Activated CD4-positive, alpha-beta T cell treated with anti-CD3 and anti-CD28 coated beads, Interleukin-2, amount 10 ng/mL, durations not matched to agents 7 days and 5 days (primary cell): ENCODE measurements around the gene NRP1. TPM values are rescaled to one million over a fixed set of nuclear protein-coding genes. Genes with fewer than 3 reads are reported as not detected.

ENCODE experiments used
- CTCF ChIA-PET: fragments of 350-600 bp; sonication (Branson Sonifier 250); formaldehyde crosslinking; loops from one replicate; lab custom pipeline; 2021; ENCODE audit warnings: antibody characterized with exemption; lab: Charles Lee
- POLR2A ChIA-PET: fragments of 350-600 bp; sonication (Branson Sonifier 250); formaldehyde crosslinking; loops from one replicate; lab custom pipeline; 2021; ENCODE audit warnings: antibody characterized with exemption; lab: Charles Lee
- DNase-seq: peaks from one replicate; pipeline ENCODE4 v3.0.0-alpha.2; 2020
- H3K27ac Mint-ChIP-seq: one replicate; pipeline ENCODE4 v1.8.0; 2021; ENCODE audit warnings: mild to moderate bottlenecking, moderate library complexity, mixed read lengths
- H3K27me3 Mint-ChIP-seq: one replicate; pipeline ENCODE4 v1.8.0; 2021; ENCODE audit warnings: mixed read lengths
- H3K36me3 Mint-ChIP-seq: one replicate; pipeline ENCODE4 v1.8.0; 2021; ENCODE audit warnings: low read depth, mixed read lengths
- H3K4me1 Mint-ChIP-seq: one replicate; pipeline ENCODE4 v1.8.0; 2021; ENCODE audit warnings: mixed read lengths
- H3K4me3 Mint-ChIP-seq: one replicate; pipeline ENCODE4 v1.8.0; 2021; ENCODE audit warnings: mild to moderate bottlenecking, moderate library complexity, mixed read lengths
- H3K9me3 Mint-ChIP-seq: one replicate; pipeline ENCODE4 v1.8.0; 2021; ENCODE audit warnings: mixed read lengths
- total RNA-seq, 2 experiments: library from RNA; stranded (reverse); gene quantifications; one replicate each; pipeline ENCODE4 v1.2.3, GENCODE V29; 2021

Gene NRP1
- total RNA-seq, 2 experiments from 2014 or later, result 0.40 TPM

DNA sequence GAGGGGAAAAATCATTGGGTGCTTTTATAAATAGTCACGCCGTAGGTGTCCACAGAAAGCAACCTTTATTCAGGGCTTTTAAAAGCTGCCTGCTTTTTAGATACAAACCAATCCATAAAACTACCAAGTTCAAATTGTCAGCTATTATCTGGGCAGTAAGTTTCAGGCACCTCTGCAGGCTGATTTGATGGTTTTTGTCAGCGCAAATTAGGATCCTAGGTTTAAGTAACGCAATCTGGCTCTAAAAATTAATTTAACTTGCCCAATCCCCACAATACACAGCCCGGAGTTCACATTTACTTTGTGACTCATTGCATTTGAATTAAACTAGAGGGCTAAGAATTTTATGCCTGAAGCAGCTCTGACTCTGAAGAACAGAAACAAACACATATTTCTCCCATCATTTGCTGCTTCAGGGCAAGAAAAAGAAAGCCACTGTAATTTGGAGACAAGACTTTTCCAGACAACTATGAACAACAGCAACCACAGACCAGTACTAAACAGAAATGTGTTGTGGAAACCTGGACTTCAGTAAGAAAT is 43.3 kb downstream of the NRP1 start:
- Mint-ChIP-seq H3K4me3 (no peak overlapping the region), H3K36me3 (no peaks in the 10 kb centered on the region), H3K4me1 (no peaks in the 10 kb centered on the region), H3K27me3 (peaks cover 9% of the 10 kb centered on the region), H3K9me3 (no peaks in the 10 kb centered on the region), H3K27ac (no peak overlapping the region)
- ChIA-PET POLR2A (no interaction called here), CTCF (no interaction called here)
- no peak for DNase-seq

DNA sequence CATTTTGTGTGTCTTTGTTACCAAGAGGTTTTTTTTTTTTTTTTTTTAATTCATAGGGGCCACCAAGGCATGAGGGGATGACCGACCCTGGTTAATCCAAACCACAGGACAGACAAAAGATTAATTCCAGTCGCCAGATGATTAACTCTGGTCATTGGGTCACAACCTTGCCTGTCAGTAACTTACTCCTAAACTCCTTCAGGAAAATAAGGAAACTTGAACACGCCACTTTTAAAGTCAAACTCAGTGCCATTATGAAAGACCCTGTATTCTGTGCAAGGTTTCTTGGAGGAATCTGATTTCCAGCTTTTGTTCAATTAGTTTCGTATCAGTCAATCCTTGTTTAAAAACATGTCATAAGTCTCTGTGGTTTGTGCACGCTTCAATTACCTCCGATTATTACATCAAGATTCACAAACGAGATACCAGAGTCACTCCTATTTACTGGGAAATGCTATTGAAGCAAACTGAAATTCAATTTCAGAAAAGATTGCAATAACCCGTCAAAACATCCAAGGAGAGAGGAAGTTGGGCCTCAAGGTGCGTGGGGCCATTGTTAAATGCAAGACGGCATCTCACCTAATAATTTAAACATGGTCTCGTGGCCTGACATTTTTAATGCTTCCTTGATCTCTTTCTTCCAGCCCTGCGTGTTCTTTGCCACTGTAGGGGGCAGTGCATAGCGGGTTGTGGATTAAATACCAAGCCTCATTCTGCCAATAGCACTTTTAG is 44.0 kb downstream of the NRP1 start:
- H3K27me3 Mint-ChIP-seq, result peaks cover 12% of the 10 kb centered on the region
- H3K36me3 Mint-ChIP-seq, result no peaks in the 10 kb centered on the region
- ChIA-PET CTCF (no interaction called here), POLR2A (no interaction called here)
- no peaks in the 10 kb centered on the region for H3K4me1 Mint-ChIP-seq
- H3K4me3 Mint-ChIP-seq, result no peak overlapping the region
- no peak overlapping the region for H3K27ac Mint-ChIP-seq
- no peaks in the 10 kb centered on the region for H3K9me3 Mint-ChIP-seq
- no peak for DNase-seq

DNA sequence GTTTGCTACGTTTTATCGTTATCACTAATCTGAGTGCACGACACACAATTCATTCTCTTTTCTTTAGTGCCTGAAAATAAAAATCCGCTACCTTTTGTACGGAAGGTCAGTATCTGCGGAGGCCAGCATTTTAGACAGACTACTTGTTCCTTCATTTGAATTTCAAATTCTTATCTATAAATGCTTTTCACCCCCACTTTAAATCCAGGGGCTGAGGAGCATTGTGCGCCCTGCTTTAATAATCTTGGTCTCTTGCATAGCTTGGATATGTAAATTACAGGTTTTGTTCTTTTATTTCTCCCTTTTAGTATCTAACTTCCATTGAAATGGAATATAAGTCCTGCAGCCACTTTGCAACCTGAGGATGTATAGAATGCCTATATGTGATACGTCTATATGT is 44.7 kb downstream of the NRP1 start:
- ChIA-PET POLR2A (no interaction called here), CTCF (no interaction called here)
- DNase-seq, result no peak
- Mint-ChIP-seq H3K4me1 (no peaks in the 10 kb centered on the region), H3K36me3 (no peaks in the 10 kb centered on the region), H3K27ac (no peak overlapping the region), H3K4me3 (no peak overlapping the region), H3K9me3 (no peaks in the 10 kb centered on the region), H3K27me3 (peaks cover 14% of the 10 kb centered on the region)

DNA sequence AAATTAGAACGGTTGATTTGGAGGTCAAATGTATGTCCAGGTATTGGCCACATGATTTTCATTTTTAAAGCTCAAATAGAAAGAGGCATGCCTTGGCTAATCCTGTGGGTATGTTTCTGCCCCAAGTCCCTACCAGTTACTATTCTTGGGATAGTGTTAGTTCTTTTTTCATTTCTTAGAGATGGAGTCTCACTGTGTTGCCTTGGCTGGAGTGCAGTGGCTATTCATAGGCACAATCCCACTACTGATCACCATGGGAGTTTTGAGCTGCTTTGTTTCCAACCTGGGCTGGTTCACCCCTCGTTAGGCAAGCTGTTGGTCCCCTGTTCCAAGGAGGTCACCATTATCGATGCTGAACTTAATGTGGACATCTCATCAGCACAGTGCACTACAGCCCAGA is 46.3 kb downstream of the NRP1 start:
- Mint-ChIP-seq H3K4me1 (no peaks in the 10 kb centered on the region), H3K36me3 (no peaks in the 10 kb centered on the region), H3K4me3 (no peak overlapping the region), H3K27me3 (peaks cover 22% of the 10 kb centered on the region), H3K9me3 (no peaks in the 10 kb centered on the region), H3K27ac (no peak overlapping the region)
- CTCF ChIA-PET, result interaction anchor here (0.6 to 1.5 kb wide), 2 partner anchors 12 to 39 kb away, joined by 3 to 5 read pairs; no protein-coding TSS in a partner anchor
- POLR2A ChIA-PET, result no interaction called here
- no peak for DNase-seq

DNA sequence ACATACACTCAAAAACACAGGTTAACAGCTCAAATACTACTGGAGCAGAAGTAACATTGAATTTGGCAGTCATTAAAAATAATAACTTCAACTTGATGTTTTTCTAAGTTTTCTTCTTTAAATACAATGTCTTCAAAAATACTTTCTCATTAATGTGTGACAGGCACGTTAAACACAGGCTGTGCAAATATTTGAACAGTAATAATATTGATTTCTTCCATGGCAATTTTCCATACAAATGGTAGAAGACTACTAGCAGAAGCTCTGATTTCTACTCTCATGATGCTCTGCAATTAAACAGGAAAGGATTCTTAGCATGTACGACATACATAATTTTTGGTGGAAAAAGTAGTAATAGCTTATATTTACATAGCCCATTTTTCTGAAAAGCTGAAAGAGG is 47.4 kb downstream of the NRP1 start:
- POLR2A ChIA-PET, result no interaction called here
- Mint-ChIP-seq H3K36me3 (no peaks in the 10 kb centered on the region), H3K4me3 (no peak overlapping the region), H3K27ac (no peak overlapping the region), H3K9me3 (no peaks in the 10 kb centered on the region), H3K27me3 (peaks cover 22% of the 10 kb centered on the region), H3K4me1 (no peaks in the 10 kb centered on the region)
- DNase-seq, result no peak
- CTCF ChIA-PET, result interaction anchor here (1.5 kb wide), 1 partner anchor 13 kb away, joined by 5 read pairs; no protein-coding TSS in a partner anchor

DNA sequence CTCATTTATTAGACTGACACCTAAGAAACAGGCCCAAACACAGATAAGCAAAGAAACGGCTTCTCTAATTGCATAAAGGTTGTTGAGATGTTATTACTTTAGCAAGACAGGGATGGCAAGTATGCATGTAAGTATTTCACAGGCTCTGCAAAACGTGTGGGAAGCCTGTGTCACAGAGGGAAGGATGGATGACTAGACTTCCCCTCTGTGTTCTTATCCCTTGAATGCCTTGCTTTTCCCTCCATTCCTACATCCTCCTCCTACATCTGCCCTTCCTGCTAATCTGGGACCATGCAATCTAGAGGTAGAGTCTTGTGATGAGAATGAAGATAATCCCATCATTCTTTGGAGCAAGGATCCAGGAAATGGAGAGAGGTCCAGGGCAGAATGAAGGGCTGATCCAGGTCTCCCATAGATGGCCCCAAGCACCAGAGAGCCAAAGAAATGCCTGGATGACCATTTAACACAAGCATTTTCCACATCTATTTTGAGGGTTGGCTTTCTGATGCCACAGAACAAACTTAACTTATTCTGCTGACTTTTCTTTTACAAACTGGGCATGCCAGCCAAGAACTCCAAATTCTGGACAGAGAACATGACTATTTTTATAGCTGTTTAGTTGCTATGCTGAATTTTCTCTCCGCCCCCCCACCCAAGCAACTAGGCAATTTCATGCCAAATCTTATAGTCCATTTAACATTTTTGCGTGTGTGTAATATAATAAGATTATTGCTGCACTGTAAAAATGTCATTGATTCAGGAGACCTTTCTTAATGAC is 48.1 kb downstream of the NRP1 start:
- CTCF ChIA-PET, result no interaction called here
- H3K27ac Mint-ChIP-seq, result no peak overlapping the region
- no peak for DNase-seq
- no peaks in the 10 kb centered on the region for H3K36me3 Mint-ChIP-seq
- no peaks in the 10 kb centered on the region for H3K4me1 Mint-ChIP-seq
- H3K27me3 Mint-ChIP-seq, result peaks cover 26% of the 10 kb centered on the region
- no peaks in the 10 kb centered on the region for H3K9me3 Mint-ChIP-seq
- POLR2A ChIA-PET, result no interaction called here
- H3K4me3 Mint-ChIP-seq, result no peak overlapping the region

DNA sequence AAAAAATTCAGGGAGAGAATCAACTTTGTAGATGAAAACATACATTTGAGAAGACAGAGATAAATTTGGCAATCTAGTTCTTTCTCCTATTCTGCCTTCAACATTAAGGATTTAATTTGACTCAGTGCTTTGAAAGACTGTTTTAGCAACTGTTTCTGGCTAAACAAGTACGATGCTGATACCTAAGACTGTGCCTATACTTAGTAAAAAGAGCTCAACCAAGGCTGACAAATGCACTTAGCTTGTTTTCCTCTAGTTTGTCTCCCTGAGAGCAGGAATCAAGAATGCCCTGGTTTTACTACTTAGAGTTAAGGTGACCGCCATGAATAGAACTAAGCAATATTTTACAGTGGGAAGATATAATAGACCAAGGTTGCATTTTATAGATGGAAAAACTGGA is 49.5 kb downstream of the NRP1 start:
- H3K27ac Mint-ChIP-seq, result no peak overlapping the region
- H3K27me3 Mint-ChIP-seq, result peaks cover 26% of the 10 kb centered on the region
- no peaks in the 10 kb centered on the region for H3K9me3 Mint-ChIP-seq
- ChIA-PET CTCF (no interaction called here), POLR2A (no interaction called here)
- no peak overlapping the region for H3K4me3 Mint-ChIP-seq
- DNase-seq, result no peak
- no peaks in the 10 kb centered on the region for H3K4me1 Mint-ChIP-seq
- no peaks in the 10 kb centered on the region for H3K36me3 Mint-ChIP-seq

DNA sequence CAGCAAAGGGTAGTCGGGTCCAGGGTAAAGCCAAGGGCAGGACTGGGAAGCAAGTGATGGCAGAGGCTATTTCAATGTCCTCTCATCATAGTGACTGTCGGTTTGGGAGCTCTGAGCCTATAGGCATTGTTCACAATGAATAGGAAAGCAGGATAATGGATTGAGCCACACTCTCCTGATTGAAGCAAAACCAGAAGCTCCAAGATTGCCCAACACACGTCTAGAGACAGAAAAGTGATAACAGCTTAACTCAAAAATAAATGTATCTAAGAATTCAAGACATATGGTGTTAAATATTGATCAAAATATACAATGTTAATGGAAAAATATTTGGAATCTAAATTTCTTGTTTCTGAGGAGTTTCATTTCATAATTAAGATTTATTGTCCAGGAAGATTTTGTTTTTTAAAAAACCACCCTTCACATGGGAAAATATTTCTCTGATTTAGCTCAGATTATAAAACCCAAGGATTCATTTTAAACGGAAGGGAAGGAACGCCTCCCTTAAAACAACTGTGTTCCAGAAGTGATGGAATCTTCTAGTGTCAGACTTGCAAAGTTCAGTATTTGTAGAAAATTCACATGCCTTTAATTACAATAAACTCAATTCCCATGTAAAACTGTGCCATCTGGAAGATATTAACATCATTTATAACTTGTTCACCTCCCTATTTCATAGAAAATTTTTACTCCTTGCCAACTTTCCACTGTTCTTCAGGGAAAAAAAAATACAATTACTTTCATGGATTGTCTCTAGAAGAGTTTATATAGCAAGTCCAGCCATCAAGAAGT is 54.5 kb downstream of the NRP1 start:
- Mint-ChIP-seq H3K4me3 (no peak overlapping the region), H3K27ac (no peak overlapping the region), H3K27me3 (peaks cover 18% of the 10 kb centered on the region), H3K9me3 (no peaks in the 10 kb centered on the region), H3K36me3 (no peaks in the 10 kb centered on the region), H3K4me1 (no peaks in the 10 kb centered on the region)
- POLR2A ChIA-PET, result no interaction called here
- no peak for DNase-seq
- CTCF ChIA-PET, result no interaction called here

DNA sequence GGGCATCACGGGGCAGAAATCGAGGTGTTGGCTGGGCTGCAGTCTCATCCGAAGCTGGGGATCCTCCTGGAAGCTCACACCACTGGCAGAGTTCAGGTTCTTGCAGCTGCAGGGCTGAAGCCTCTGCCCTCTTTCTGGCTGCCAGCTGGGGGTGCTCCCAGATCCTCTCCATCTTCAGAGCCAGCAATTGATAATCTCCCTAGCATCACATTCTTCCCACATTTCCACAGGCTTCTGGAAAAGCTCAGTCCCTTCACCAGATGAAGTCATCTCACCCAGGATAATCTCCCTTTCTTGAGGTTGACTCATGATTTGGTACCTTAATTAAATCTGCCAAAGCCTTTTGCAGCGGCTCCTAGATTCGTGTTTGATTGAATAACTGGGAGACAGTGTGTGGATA is 55.2 kb downstream of the NRP1 start:
- H3K4me3 Mint-ChIP-seq, result no peak overlapping the region
- POLR2A ChIA-PET, result no interaction called here
- no peaks in the 10 kb centered on the region for H3K36me3 Mint-ChIP-seq
- no peaks in the 10 kb centered on the region for H3K9me3 Mint-ChIP-seq
- H3K4me1 Mint-ChIP-seq, result no peaks in the 10 kb centered on the region
- H3K27ac Mint-ChIP-seq, result no peak overlapping the region
- peaks cover 17% of the 10 kb centered on the region for H3K27me3 Mint-ChIP-seq
- no peak for DNase-seq
- CTCF ChIA-PET, result interaction anchor here (0.9 to 1.1 kb wide), 2 partner anchors 26 to 65 kb away, joined by 3 read pairs; no protein-coding TSS in a partner anchor

DNA sequence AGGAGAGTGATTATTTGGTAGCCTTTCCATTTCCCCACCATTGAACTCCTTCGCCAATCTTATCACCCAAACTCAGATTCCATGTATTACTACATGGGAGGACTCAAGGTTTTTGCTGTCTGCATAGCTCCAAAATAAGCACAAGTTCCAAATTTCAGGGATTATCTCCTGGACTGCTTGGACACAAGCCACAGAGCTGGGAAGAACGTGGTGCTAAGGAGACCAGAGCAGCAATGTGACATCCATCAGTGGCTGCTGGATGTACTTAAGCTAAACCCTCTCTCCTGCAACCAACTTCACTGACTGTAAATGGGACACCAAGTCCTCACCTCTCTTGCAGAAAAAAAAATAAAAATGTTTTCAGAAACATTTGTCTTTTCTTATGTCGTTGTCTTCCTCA is 56.3 kb downstream of the NRP1 start:
- no peaks in the 10 kb centered on the region for H3K36me3 Mint-ChIP-seq
- no peak overlapping the region for H3K27ac Mint-ChIP-seq
- DNase-seq, result no peak
- H3K4me3 Mint-ChIP-seq, result no peak overlapping the region
- no peaks in the 10 kb centered on the region for H3K9me3 Mint-ChIP-seq
- CTCF ChIA-PET, result interaction anchor here (1.1 kb wide), 1 partner anchor 66 kb away, joined by 3 read pairs; no protein-coding TSS in a partner anchor
- POLR2A ChIA-PET, result no interaction called here
- H3K27me3 Mint-ChIP-seq, result peaks cover 10% of the 10 kb centered on the region
- no peaks in the 10 kb centered on the region for H3K4me1 Mint-ChIP-seq

DNA sequence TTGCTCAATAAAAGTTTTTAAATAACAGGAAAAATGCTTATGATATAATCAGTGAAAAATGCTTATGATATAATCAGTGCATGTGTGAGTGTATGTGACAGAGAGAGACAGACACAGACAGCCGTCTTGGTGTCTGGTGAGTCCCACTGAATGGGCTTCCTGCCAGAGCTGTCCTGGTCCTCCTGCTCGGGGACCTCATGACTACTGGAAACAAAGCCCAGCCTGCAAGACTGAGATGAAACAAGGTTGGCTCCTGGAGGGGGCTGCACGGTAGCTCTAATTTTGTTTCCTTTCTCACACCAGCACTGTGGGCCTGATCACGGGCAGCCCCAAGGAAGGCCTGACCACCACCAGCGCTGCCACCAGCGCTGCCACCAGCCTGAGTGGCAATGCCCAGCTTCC is 57.3 kb downstream of the NRP1 start:
- H3K36me3 Mint-ChIP-seq, result no peaks in the 10 kb centered on the region
- no peak for DNase-seq
- no peaks in the 10 kb centered on the region for H3K4me1 Mint-ChIP-seq
- peaks cover 13% of the 10 kb centered on the region for H3K27me3 Mint-ChIP-seq
- ChIA-PET CTCF (no interaction called here), POLR2A (no interaction called here)
- H3K27ac Mint-ChIP-seq, result no peak overlapping the region
- H3K4me3 Mint-ChIP-seq, result no peak overlapping the region
- H3K9me3 Mint-ChIP-seq, result no peaks in the 10 kb centered on the region

DNA sequence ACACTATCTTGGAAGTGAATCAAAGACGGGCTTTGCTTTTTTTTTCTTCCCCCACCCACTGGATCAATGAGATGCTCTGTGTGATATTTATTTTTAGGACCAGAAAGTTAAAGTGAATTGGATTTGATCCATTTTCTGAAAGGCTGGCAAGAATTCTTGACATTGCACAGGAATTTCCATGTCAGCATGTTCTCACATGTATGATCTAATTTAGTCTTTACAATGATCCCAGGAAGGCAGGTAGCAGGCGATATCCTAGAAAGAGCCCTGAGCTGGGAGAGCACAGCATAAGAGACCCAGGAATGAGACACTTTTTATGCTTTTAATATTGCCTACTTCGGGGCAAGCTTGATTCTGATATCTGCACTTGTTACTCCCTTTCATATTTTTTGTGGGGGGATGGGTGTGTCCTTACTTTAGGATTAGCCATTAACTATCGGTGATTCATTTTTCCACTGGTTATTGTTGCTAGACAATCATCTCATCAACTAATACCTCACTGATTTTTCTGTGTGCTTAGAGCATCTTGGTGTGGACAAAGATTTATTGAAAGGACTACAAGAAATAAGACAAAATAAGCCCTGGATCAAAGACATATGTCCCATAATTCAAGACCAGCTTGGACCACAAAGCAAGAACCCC is 58.1 kb downstream of the NRP1 start:
- CTCF ChIA-PET, result interaction anchor here (0.6 kb wide), 1 partner anchor 839 kb away, joined by 3 read pairs; no protein-coding TSS in a partner anchor
- H3K27me3 Mint-ChIP-seq, result peaks cover 11% of the 10 kb centered on the region
- no peaks in the 10 kb centered on the region for H3K9me3 Mint-ChIP-seq
- POLR2A ChIA-PET, result no interaction called here
- DNase-seq, result no peak
- no peaks in the 10 kb centered on the region for H3K36me3 Mint-ChIP-seq
- no peak overlapping the region for H3K27ac Mint-ChIP-seq
- no peaks in the 10 kb centered on the region for H3K4me1 Mint-ChIP-seq
- no peak overlapping the region for H3K4me3 Mint-ChIP-seq
